ENCODE data around the gene WASHC2C.
"Not testable (repeated sequence)": the region's sequence is repeated elsewhere in the genome, so short reads cannot be mapped to it uniquely, and the experiment has no call there.

DNA sequence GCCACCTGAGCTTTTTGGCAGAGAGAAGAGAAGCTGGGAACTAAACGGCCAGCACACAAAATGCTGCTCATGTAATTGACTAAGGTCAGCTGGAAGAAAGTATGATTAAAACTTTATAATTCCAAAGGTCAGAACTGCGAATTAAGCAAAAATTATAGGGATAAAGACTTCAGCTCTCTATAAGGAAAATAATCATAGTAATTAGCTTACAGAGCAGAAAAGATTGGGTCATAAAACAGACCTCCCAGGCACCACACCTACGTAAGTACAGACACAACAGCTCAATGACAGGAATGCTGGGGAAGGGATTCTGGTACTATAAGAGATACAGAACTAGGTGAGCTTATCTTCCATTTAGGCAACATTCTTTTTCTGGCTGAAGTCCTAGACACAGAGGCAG, 10.0 kb upstream of the WASHC2C start:
- TF ChIP-seq, protein P1, sequence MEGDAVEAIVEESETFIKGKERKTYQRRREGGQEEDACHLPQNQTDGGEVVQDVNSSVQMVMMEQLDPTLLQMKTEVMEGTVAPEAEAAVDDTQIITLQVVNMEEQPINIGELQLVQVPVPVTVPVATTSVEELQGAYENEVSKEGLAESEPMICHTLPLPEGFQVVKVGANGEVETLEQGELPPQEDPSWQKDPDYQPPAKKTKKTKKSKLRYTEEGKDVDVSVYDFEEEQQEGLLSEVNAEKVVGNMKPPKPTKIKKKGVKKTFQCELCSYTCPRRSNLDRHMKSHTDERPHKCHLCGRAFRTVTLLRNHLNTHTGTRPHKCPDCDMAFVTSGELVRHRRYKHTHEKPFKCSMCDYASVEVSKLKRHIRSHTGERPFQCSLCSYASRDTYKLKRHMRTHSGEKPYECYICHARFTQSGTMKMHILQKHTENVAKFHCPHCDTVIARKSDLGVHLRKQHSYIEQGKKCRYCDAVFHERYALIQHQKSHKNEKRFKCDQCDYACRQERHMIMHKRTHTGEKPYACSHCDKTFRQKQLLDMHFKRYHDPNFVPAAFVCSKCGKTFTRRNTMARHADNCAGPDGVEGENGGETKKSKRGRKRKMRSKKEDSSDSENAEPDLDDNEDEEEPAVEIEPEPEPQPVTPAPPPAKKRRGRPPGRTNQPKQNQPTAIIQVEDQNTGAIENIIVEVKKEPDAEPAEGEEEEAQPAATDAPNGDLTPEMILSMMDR (IDR thresholded peaks at IDR 0.05): not testable (repeated sequence)
- not testable (repeated sequence) for TF ChIP-seq EP300 (IDR thresholded peaks at IDR 0.05)

Measured in ovary (tissue), 3 donors.